Caco-2 (cell line): ENCODE data around the gene COX10. TPM values are rescaled to one million over a fixed set of nuclear protein-coding genes. Genes with fewer than 3 reads are reported as not detected.

Experiments used
- BruUV-seq: library from RNA; stranded (reverse); fragments of 400-500 nt; replicated peaks from 2 replicates; lab custom pipeline; 2021; lab: Mats Ljungman, UMichigan
- CTCF ChIA-PET: fragments of 300-600 bp; sonication (Branson Sonifier 250); formaldehyde crosslinking; loops from one replicate; lab custom pipeline; 2022; ENCODE audit warnings: antibody characterized with exemption; lab: Charles Lee
- POLR2A ChIA-PET: fragments of 300-600 bp; sonication (Branson Sonifier 250); formaldehyde crosslinking; loops from one replicate; lab custom pipeline; 2022; ENCODE audit warnings: antibody characterized with exemption; lab: Charles Lee
- DNase-seq, 2 experiments: peaks; one replicate each; pipeline versions ENCODE4 v3.0.0 to v3.0.0-alpha.2; 2020 to 2022
- H3K27me3 ChIP-seq: replicated peaks from 2 replicates; pipeline ENCODE4 v1.6.0; 2011; ENCODE audit warnings: low read length; ENCODE audit not compliant: control insufficient read depth, insufficient read depth
- H3K36me3 ChIP-seq: 2 replicates; pipeline ENCODE4 v1.5.1; 2011; ENCODE audit warnings: low read length; ENCODE audit not compliant: control insufficient read depth, insufficient read depth
- H3K4me1 ChIP-seq: fragments of 250-450 bp; sonication (Bioruptor Pico); 2 replicates; pipeline ENCODE4 v1.5.1; 2020; ENCODE audit warnings: mild to moderate bottlenecking
- H3K4me3 ChIP-seq: 2 replicates; pipeline ENCODE4 v1.5.1; 2011; ENCODE audit warnings: low read depth, mild to moderate bottlenecking, control low read depth, low read length
- H3K9me3 ChIP-seq: fragments of 250-450 bp; sonication (Bioruptor Pico); 2 replicates; pipeline ENCODE4 v1.5.1; 2020; ENCODE audit warnings: mild to moderate bottlenecking, moderate library complexity
- H3K27ac Mint-ChIP-seq: one replicate; pipeline ENCODE4 v1.8.0; 2022; ENCODE audit warnings: mixed read lengths; ENCODE audit not compliant: unreplicated experiment
- H3K27me3 Mint-ChIP-seq: one replicate; pipeline ENCODE4 v1.8.0; 2022; ENCODE audit warnings: mixed read lengths; ENCODE audit not compliant: insufficient read depth, unreplicated experiment
- H3K36me3 Mint-ChIP-seq: one replicate; pipeline ENCODE4 v1.8.0; 2022; ENCODE audit warnings: mild to moderate bottlenecking, mixed read lengths; ENCODE audit not compliant: insufficient read depth, unreplicated experiment
- H3K4me1 Mint-ChIP-seq: one replicate; pipeline ENCODE4 v1.8.0; 2022; ENCODE audit warnings: low read depth, mixed read lengths; ENCODE audit not compliant: unreplicated experiment
- H3K4me3 Mint-ChIP-seq: one replicate; pipeline ENCODE4 v1.8.0; 2022; ENCODE audit warnings: mild to moderate bottlenecking, moderate library complexity, mixed read lengths; ENCODE audit not compliant: unreplicated experiment
- H3K9me3 Mint-ChIP-seq: one replicate; pipeline ENCODE4 v1.8.0; 2022; ENCODE audit warnings: mixed read lengths; ENCODE audit not compliant: unreplicated experiment
- CTCF ChIP-seq, 2 experiments: fragments of 200-600 bp in 1 of 2; IDR thresholded peaks; 1 replicate in 1 of 2; 2 replicates in 1 of 2; pipeline versions ENCODE4 v1.5.1 to v1.8.0; 2011 to 2022; ENCODE audit warnings: antibody characterized with exemption in 1 of 2, control low read depth in 1 of 2, inconsistent platforms in 1 of 2, low read depth in 1 of 2, low read length in 1 of 2, mild to moderate bottlenecking in 1 of 2, moderate library complexity in 1 of 2; ENCODE audit not compliant: insufficient read depth in 1 of 2, severe bottlenecking in 1 of 2, unreplicated experiment in 1 of 2
- intact Hi-C: fragments of 100-400 bp; cut with micrococcal nuclease; formaldehyde crosslinking; loops from one replicate; pipeline ENCODE4 v1.10.0; 2022; ENCODE audit not compliant: unreplicated experiment
- total RNA-seq: library from RNA; stranded (reverse); gene quantifications from 2 replicates; pipeline ENCODE4 v1.2.3, GENCODE V29; 2022

The COX10 gene
- total RNA-seq, 1 experiment from 2014 or later = 13.5 TPM

DNA sequence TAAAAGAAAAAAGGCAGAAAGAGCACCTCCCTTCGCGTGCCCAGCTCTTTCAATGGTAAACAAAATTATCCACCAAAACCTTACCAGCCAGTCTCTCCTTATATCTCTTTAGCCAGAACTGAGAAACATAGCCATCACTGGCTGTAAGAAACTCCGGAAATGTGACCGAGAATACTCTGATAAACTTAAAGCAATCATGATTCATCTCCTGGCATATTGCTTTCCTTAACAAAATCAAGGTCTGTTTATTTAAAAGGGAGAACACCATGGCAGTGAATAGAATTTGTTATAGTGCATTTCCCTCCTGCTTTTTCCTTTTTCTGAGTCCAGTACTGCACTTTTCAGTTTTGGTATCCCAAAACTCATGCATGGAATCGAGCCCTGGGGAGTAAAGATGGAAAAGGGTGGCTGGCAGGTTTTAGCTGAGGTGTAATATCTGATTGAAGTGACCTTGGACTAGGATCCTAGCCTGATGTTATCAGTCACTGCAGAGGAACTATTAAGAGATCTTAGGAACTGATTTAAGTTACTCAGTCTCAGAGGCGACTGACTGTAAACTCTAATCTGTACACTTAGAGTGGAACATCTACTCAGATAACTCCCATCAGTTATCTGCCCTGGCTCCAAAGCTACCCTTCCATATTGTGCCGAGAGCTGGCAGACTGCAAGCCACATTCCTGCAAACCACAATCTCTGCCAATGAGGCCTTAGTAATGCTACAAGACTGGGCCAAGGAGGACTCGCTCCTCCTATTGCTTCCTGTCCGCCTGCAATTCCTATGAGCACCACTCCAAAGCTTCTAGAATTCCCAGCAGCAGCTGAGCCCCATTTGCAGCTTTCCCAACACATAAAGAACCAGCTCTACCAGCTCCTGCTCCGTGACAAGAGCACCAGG lies 7.4 kb upstream of the COX10 start:
- no peak for TF ChIP-seq CTCF (IDR thresholded peaks at IDR 0.05; ENCODE audit: insufficient read depth in 1 of 2, low read depth in 1 of 2, low read length in 1 of 2, severe bottlenecking in 1 of 2, unreplicated experiment in 1 of 2)
- H3K27me3 ChIP-seq = no peaks in the 10 kb centered on the region
- no TSS peak for BruUV-seq
- Mint-ChIP-seq H3K27ac (no peak overlapping the region), H3K9me3 (no peaks in the 10 kb centered on the region), H3K4me1 (no peaks in the 10 kb centered on the region), H3K27me3 (no peaks in the 10 kb centered on the region), H3K4me3 (no peak overlapping the region), H3K36me3 (peaks cover 5% of the 10 kb centered on the region)
- POLR2A ChIA-PET = no interaction called here
- H3K4me3 ChIP-seq = no peak overlapping the region
- H3K36me3 ChIP-seq = no peaks in the 10 kb centered on the region; the same call in 1 of the 2 replicates
- CTCF ChIA-PET = no interaction called here
- H3K9me3 ChIP-seq = no peaks in the 10 kb centered on the region
- DNase-seq = no peak
- H3K4me1 ChIP-seq = no peaks in the 10 kb centered on the region
- intact Hi-C loops = no loop called here

GRCh38 chr17:14067347-14067746 lies 2.0 kb upstream of the COX10 start:
- TF ChIP-seq CTCF (IDR thresholded peaks at IDR 0.05; ENCODE audit: insufficient read depth in 1 of 2, low read depth in 1 of 2, low read length in 1 of 2, severe bottlenecking in 1 of 2, unreplicated experiment in 1 of 2) = no peak
- Histone ChIP-seq H3K4me1 (no peaks in the 10 kb centered on the region; the same call in 1 of the 2 replicates), H3K27me3 (no peaks in the 10 kb centered on the region), H3K9me3 (no peaks in the 10 kb centered on the region), H3K4me3 (no peak overlapping the region), H3K36me3 (no peaks in the 10 kb centered on the region; the same call in 1 of the 2 replicates)
- intact Hi-C loops = no loop called here
- no peaks in the 10 kb centered on the region for H3K27me3 Mint-ChIP-seq
- no TSS peak for BruUV-seq
- no peak overlapping the region for H3K4me3 Mint-ChIP-seq
- no peak for DNase-seq
- H3K9me3 Mint-ChIP-seq = no peaks in the 10 kb centered on the region
- ChIA-PET CTCF (no interaction called here), POLR2A (no interaction called here)
- peaks cover 8% of the 10 kb centered on the region for H3K4me1 Mint-ChIP-seq
- no peaks in the 10 kb centered on the region for H3K36me3 Mint-ChIP-seq
- no peak overlapping the region for H3K27ac Mint-ChIP-seq

- CTCF ChIA-PET = no interaction called here
- H3K4me3 ChIP-seq = peak overlapping the region; percentile 90
- Mint-ChIP-seq H3K27ac (peak overlapping the region; percentile 88), H3K4me1 (peaks cover 8% of the 10 kb centered on the region), H3K9me3 (no peaks in the 10 kb centered on the region), H3K27me3 (no peaks in the 10 kb centered on the region), H3K36me3 (peaks cover 6% of the 10 kb centered on the region), H3K4me3 (peak overlapping the region; percentile 86)
- DNase-seq = no peak
- intact Hi-C loops = no loop called here
- no peaks in the 10 kb centered on the region for H3K27me3 ChIP-seq
- H3K9me3 ChIP-seq = no peaks in the 10 kb centered on the region
- BruUV-seq = no TSS peak
- no peak for TF ChIP-seq CTCF (IDR thresholded peaks at IDR 0.05; ENCODE audit: insufficient read depth in 1 of 2, low read depth in 1 of 2, low read length in 1 of 2, severe bottlenecking in 1 of 2, unreplicated experiment in 1 of 2)
- no peaks in the 10 kb centered on the region; the same call in 1 of the 2 replicates for H3K4me1 ChIP-seq
- POLR2A ChIA-PET = no interaction called here
- no peaks in the 10 kb centered on the region; the same call in 1 of the 2 replicates for H3K36me3 ChIP-seq
These were observed 608 bp upstream of the COX10 start for GRCh38 chr17:14068542-14069250.
